Activated CD4-positive, alpha-beta T cell treated with anti-CD3 and anti-CD28 coated beads, Interleukin-2, amount 10 ng/mL, durations not matched to agents 7 days and 5 days (primary cell): ENCODE results near the gene RHOXF1. TPM values are rescaled to one million over a fixed set of nuclear protein-coding genes. Genes with fewer than 3 reads are reported as not detected.
"Not testable (repeated sequence)": the region's sequence is repeated elsewhere in the genome, so short reads cannot be mapped to it uniquely, and the experiment has no call there.

Experiments
- CTCF ChIA-PET: fragments of 350-600 bp; sonication (Branson Sonifier 250); formaldehyde crosslinking; loops from one replicate; lab custom pipeline; 2021; ENCODE audit warnings: antibody characterized with exemption; lab: Charles Lee
- POLR2A ChIA-PET: fragments of 350-600 bp; sonication (Branson Sonifier 250); formaldehyde crosslinking; loops from one replicate; lab custom pipeline; 2021; ENCODE audit warnings: antibody characterized with exemption; lab: Charles Lee
- DNase-seq: peaks from one replicate; pipeline ENCODE4 v3.0.0-alpha.2; 2020
- H3K27ac Mint-ChIP-seq: one replicate; pipeline ENCODE4 v1.8.0; 2021; ENCODE audit warnings: mild to moderate bottlenecking, moderate library complexity, mixed read lengths
- H3K27me3 Mint-ChIP-seq: one replicate; pipeline ENCODE4 v1.8.0; 2021; ENCODE audit warnings: mixed read lengths
- H3K36me3 Mint-ChIP-seq: one replicate; pipeline ENCODE4 v1.8.0; 2021; ENCODE audit warnings: low read depth, mixed read lengths
- H3K4me1 Mint-ChIP-seq: one replicate; pipeline ENCODE4 v1.8.0; 2021; ENCODE audit warnings: mixed read lengths
- H3K4me3 Mint-ChIP-seq: one replicate; pipeline ENCODE4 v1.8.0; 2021; ENCODE audit warnings: mild to moderate bottlenecking, moderate library complexity, mixed read lengths
- H3K9me3 Mint-ChIP-seq: one replicate; pipeline ENCODE4 v1.8.0; 2021; ENCODE audit warnings: mixed read lengths
- total RNA-seq, 2 experiments: library from RNA; stranded (reverse); gene quantifications; one replicate each; pipeline ENCODE4 v1.2.3, GENCODE V29; 2021

Gene RHOXF1
- total RNA-seq, result not detected

- H3K4me1 Mint-ChIP-seq, result no peaks in the 10 kb centered on the region
- no peak for DNase-seq
- no peaks in the 10 kb centered on the region for H3K27me3 Mint-ChIP-seq
- no peak within 1 kb of the TSS for H3K4me3 Mint-ChIP-seq
- no peaks in the 10 kb centered on the region for H3K9me3 Mint-ChIP-seq
- no peaks in the 10 kb centered on the region for H3K36me3 Mint-ChIP-seq
- ChIA-PET POLR2A (no interaction called here), CTCF (interaction anchor here (0.5 kb wide), 1 partner anchor 491 kb away, joined by 3 read pairs; no protein-coding TSS in a partner anchor)
- no peak within 1 kb of the TSS for H3K27ac Mint-ChIP-seq
Measured at GRCh38 chrX:120115438-120115963, at the start of gene RHOXF1. Gene RHOXF1 (minus strand): TSS chrX:120115913. CDS start chrX:120115862, 51 bp downstream.

- H3K4me1 Mint-ChIP-seq, H3K36me3 Mint-ChIP-seq, CTCF ChIA-PET, H3K27ac Mint-ChIP-seq, DNase-seq, POLR2A ChIA-PET, H3K27me3 Mint-ChIP-seq, H3K9me3 Mint-ChIP-seq, H3K4me3 Mint-ChIP-seq: not testable (repeated sequence)
Measured at GRCh38 chrX:120159086-120159485, 43.4 kb upstream of the RHOXF1 start.

GRCh38 chrX:120158313-120158712 is 42.6 kb upstream of the RHOXF1 start, which contains the start of gene RHOXF2:
Gene RHOXF2 (plus strand): TSS chrX:120158613. CDS start chrX:120158751, 138 bp downstream.
- H3K4me3 Mint-ChIP-seq, DNase-seq, H3K27ac Mint-ChIP-seq, CTCF ChIA-PET, H3K36me3 Mint-ChIP-seq, POLR2A ChIA-PET, H3K4me1 Mint-ChIP-seq, H3K27me3 Mint-ChIP-seq, H3K9me3 Mint-ChIP-seq: not testable (repeated sequence)

- H3K4me1 Mint-ChIP-seq, H3K9me3 Mint-ChIP-seq, CTCF ChIA-PET, H3K4me3 Mint-ChIP-seq, H3K36me3 Mint-ChIP-seq, POLR2A ChIA-PET, H3K27ac Mint-ChIP-seq, DNase-seq, H3K27me3 Mint-ChIP-seq: not testable (repeated sequence)
Measured at GRCh38 chrX:120150109-120150744, 34.5 kb upstream of the RHOXF1 start.

- ChIA-PET CTCF (no interaction called here), POLR2A (no interaction called here)
- H3K9me3 Mint-ChIP-seq, result peaks cover 5% of the 10 kb centered on the region
- peaks cover 3% of the 10 kb centered on the region for H3K36me3 Mint-ChIP-seq
- no peak overlapping the region for H3K4me3 Mint-ChIP-seq
- no peaks in the 10 kb centered on the region for H3K27me3 Mint-ChIP-seq
- no peak for DNase-seq
- H3K4me1 Mint-ChIP-seq, result peaks cover 16% of the 10 kb centered on the region
- H3K27ac Mint-ChIP-seq, result no peak overlapping the region
Measured at GRCh38 chrX:120147537-120147936, 31.8 kb upstream of the RHOXF1 start.

GRCh38 chrX:120146323-120146722 is 30.6 kb upstream of the RHOXF1 start:
- H3K36me3 Mint-ChIP-seq, POLR2A ChIA-PET, H3K9me3 Mint-ChIP-seq, H3K27ac Mint-ChIP-seq, DNase-seq, CTCF ChIA-PET, H3K27me3 Mint-ChIP-seq, H3K4me3 Mint-ChIP-seq: not testable (repeated sequence)
- H3K4me1 Mint-ChIP-seq, result peaks cover 16% of the 10 kb centered on the region

GRCh38 chrX:120145295-120145925 is 29.7 kb upstream of the RHOXF1 start:
- Mint-ChIP-seq H3K27me3 (no peaks in the 10 kb centered on the region), H3K9me3 (peaks cover 5% of the 10 kb centered on the region), H3K4me3 (no peak overlapping the region), H3K4me1 (peaks cover 16% of the 10 kb centered on the region), H3K36me3 (peaks cover 3% of the 10 kb centered on the region), H3K27ac (no peak overlapping the region)
- CTCF ChIA-PET, result no interaction called here
- POLR2A ChIA-PET, result no interaction called here
- DNase-seq, result no peak

- peaks cover 5% of the 10 kb centered on the region for H3K9me3 Mint-ChIP-seq
- CTCF ChIA-PET, result no interaction called here
- H3K4me1 Mint-ChIP-seq, result peaks cover 16% of the 10 kb centered on the region
- POLR2A ChIA-PET, result no interaction called here
- H3K4me3 Mint-ChIP-seq, result no peak overlapping the region
- peaks cover 3% of the 10 kb centered on the region for H3K36me3 Mint-ChIP-seq
- no peak overlapping the region for H3K27ac Mint-ChIP-seq
- no peaks in the 10 kb centered on the region for H3K27me3 Mint-ChIP-seq
- DNase-seq, result no peak
Measured at GRCh38 chrX:120144178-120144844, 28.6 kb upstream of the RHOXF1 start.

- no peaks in the 10 kb centered on the region for H3K36me3 Mint-ChIP-seq
- peaks cover 9% of the 10 kb centered on the region for H3K4me1 Mint-ChIP-seq
- DNase-seq, result no peak
- H3K4me3 Mint-ChIP-seq, result no peak overlapping the region
- no peaks in the 10 kb centered on the region for H3K9me3 Mint-ChIP-seq
- ChIA-PET CTCF (no interaction called here), POLR2A (no interaction called here)
- H3K27ac Mint-ChIP-seq, result no peak overlapping the region
- H3K27me3 Mint-ChIP-seq, result no peaks in the 10 kb centered on the region
Measured at GRCh38 chrX:120140293-120140981, 24.7 kb upstream of the RHOXF1 start.

GRCh38 chrX:120137439-120137838 is 21.7 kb upstream of the RHOXF1 start:
- no peak overlapping the region for H3K4me3 Mint-ChIP-seq

GRCh38 chrX:120136840-120137239 is 21.1 kb upstream of the RHOXF1 start:
- H3K4me3 Mint-ChIP-seq, result no peak overlapping the region
- no peaks in the 10 kb centered on the region for H3K36me3 Mint-ChIP-seq
- ChIA-PET CTCF (no interaction called here), POLR2A (no interaction called here)
- no peak for DNase-seq
- H3K4me1 Mint-ChIP-seq, result no peaks in the 10 kb centered on the region
- H3K27ac Mint-ChIP-seq, result no peak overlapping the region
- no peaks in the 10 kb centered on the region for H3K27me3 Mint-ChIP-seq
- H3K9me3 Mint-ChIP-seq, result no peaks in the 10 kb centered on the region

More at GRCh38 chrX:120137439-120137838, 21.7 kb upstream of the RHOXF1 start:
- no peak for DNase-seq
- Mint-ChIP-seq H3K4me1 (no peaks in the 10 kb centered on the region), H3K27me3 (no peaks in the 10 kb centered on the region), H3K27ac (no peak overlapping the region), H3K36me3 (no peaks in the 10 kb centered on the region), H3K9me3 (no peaks in the 10 kb centered on the region)
- POLR2A ChIA-PET, result no interaction called here
- CTCF ChIA-PET, result no interaction called here

GRCh38 chrX:120136128-120136527 is 20.4 kb upstream of the RHOXF1 start:
- H3K27me3 Mint-ChIP-seq, result no peaks in the 10 kb centered on the region
- no peaks in the 10 kb centered on the region for H3K36me3 Mint-ChIP-seq
- H3K4me3 Mint-ChIP-seq, result no peak overlapping the region
- no peaks in the 10 kb centered on the region for H3K4me1 Mint-ChIP-seq
- H3K9me3 Mint-ChIP-seq, result no peaks in the 10 kb centered on the region
- ChIA-PET CTCF (no interaction called here), POLR2A (no interaction called here)
- H3K27ac Mint-ChIP-seq, result no peak overlapping the region
- no peak for DNase-seq
